Osteoblast (primary cell): Measurements from ENCODE around the gene NFKB1. TPM values are rescaled to one million over a fixed set of nuclear protein-coding genes. Genes with fewer than 3 reads are reported as not detected.

Experiments
- DNase-seq: peaks from one replicate; pipeline ENCODE4 v3.0.0; 2011; ENCODE audit warnings: low spot score, mixed read lengths; ENCODE audit not compliant: insufficient read length; ENCODE audit errors: missing footprints
- H2AFZ ChIP-seq: 2 replicates; pipeline ENCODE4 v1.6.0; 2011; ENCODE audit warnings: mild to moderate bottlenecking, low read length
- H3K27ac ChIP-seq: 2 replicates; pipeline ENCODE4 v1.5.1; 2011; ENCODE audit warnings: mild to moderate bottlenecking, low read depth, low read length, moderate library complexity
- H3K27me3 ChIP-seq: 2 replicates; pipeline ENCODE4 v1.6.0; 2012; ENCODE audit warnings: mild to moderate bottlenecking, control low read depth, inconsistent platforms, low read length, moderate library complexity; ENCODE audit not compliant: insufficient read depth
- H3K36me3 ChIP-seq: 2 replicates; pipeline ENCODE4 v1.5.1; 2011; ENCODE audit warnings: mild to moderate bottlenecking, low read length, control low read depth, moderate library complexity; ENCODE audit not compliant: insufficient read depth
- H3K4me1 ChIP-seq: 2 replicates; pipeline ENCODE4 v1.5.1; 2011; ENCODE audit warnings: mild to moderate bottlenecking, low read length, control low read depth, moderate library complexity; ENCODE audit not compliant: insufficient read depth
- H3K4me2 ChIP-seq: 2 replicates; pipeline ENCODE4 v1.6.0; 2011; ENCODE audit warnings: mild to moderate bottlenecking, low read length; ENCODE audit not compliant: insufficient read depth
- H3K4me3 ChIP-seq: fragments of 200-600 bp; sonication (generic); 3 replicates; pipeline ENCODE4 v1.5.1; 2012; ENCODE audit warnings: mild to moderate bottlenecking, low read length, inconsistent platforms; ENCODE audit not compliant: insufficient read depth
- H3K79me2 ChIP-seq: 2 replicates; pipeline ENCODE4 v1.6.0; 2012; ENCODE audit warnings: mild to moderate bottlenecking, low read length, control low read depth, inconsistent platforms; ENCODE audit not compliant: insufficient read depth
- H3K9me3 ChIP-seq: 2 replicates; pipeline ENCODE4 v1.5.1; 2011; ENCODE audit warnings: low read depth, low read length, control low read depth
- H4K20me1 ChIP-seq: 2 replicates; pipeline ENCODE4 v1.6.0; 2012; ENCODE audit warnings: mild to moderate bottlenecking, low read length, control low read depth; ENCODE audit not compliant: insufficient read depth
- CTCF ChIP-seq: IDR thresholded peaks from 2 replicates; pipeline ENCODE4 v1.5.1; 2011; ENCODE audit warnings: mild to moderate bottlenecking, low read depth, low read length, moderate library complexity; ENCODE audit errors: extremely low read depth
- total RNA-seq: library from RNA; depleted of rRNA; stranded (reverse); fragments of >200 nt; gene quantifications from 2 replicates; pipeline ENCODE4 v1.2.3, GENCODE V29; 2012

Gene NFKB1
- total RNA-seq, 1 donor = 27.1 TPM

- no peak for DNase-seq
- Histone ChIP-seq H3K9me3 (no peaks in the 10 kb centered on the region), H3K4me3 (no peak overlapping the region), H3K27ac (no peak overlapping the region), H4K20me1 (no peaks in the 10 kb centered on the region), H3K4me1 (no peaks in the 10 kb centered on the region), H3K36me3 (no peaks in the 10 kb centered on the region), H3K79me2 (no peaks in the 10 kb centered on the region), H3K4me2 (no peak overlapping the region), H2AFZ (no peak overlapping the region), H3K27me3 (peaks cover 6% of the 10 kb centered on the region)
- TF ChIP-seq CTCF = no peak
Measured at GRCh38 chr4:102454268-102454667, 46.9 kb upstream of the NFKB1 start.

DNA sequence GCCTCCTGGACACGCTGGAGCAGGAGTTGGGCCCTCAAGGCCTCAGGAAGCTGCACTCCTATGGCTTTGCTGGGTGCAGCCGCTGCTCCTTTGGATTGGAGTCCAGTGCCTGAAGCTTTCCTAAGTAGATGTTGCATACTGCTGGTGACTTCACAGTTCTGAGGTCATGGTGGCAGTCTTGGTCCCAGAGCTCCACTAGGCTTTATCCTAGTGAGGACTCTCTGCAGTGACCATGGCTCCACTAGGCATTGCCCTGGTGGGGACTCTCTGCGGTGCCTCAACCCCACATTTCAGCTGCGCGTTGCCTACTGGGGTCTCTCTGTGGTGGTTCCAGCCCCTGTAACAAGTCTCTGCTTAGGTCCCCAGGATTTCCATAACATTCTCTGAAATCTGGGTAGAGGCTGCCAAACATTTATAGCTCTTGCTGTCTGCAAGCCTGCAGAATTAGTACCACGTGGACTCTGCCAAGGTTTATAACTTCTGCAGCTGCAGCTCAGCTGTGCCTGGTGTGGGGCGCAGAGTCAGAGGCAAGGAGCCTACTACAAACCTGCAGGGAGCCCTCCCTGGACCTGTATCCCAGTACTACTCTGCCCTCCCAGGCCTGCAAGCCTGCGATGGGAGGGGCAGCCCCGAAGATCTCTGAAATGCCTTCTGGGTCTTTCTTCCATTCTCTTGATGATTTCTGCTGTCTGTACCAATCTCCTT is 46.0 kb upstream of the NFKB1 start:
- no peak for TF ChIP-seq CTCF
- Histone ChIP-seq H3K4me2 (no peak overlapping the region), H2AFZ (no peak overlapping the region), H3K9me3 (no peaks in the 10 kb centered on the region), H3K79me2 (no peaks in the 10 kb centered on the region), H3K36me3 (no peaks in the 10 kb centered on the region), H3K27ac (no peak overlapping the region), H4K20me1 (no peaks in the 10 kb centered on the region), H3K27me3 (peaks cover 6% of the 10 kb centered on the region), H3K4me3 (no peak overlapping the region), H3K4me1 (no peaks in the 10 kb centered on the region)
- no peak for DNase-seq

DNA sequence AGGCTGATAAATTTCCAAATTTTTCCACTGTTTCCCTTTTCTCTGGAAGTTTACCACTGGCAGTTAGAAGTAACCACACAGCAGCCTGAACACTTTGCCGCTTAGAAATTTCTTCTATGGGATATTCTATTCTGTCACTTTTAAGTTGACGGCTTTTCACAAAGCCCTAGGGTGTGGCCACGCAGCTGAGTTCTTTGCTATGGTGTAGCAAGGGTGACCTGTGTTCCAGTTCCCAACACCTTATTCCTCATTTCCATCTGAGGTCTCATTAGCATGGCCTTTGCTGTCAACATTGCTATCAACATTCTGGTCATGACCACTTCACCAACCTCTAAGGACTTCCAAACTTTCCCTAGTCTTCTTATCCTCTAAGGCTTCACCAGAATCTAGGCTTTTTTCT is 45.4 kb upstream of the NFKB1 start:
- no peak overlapping the region for H2AFZ ChIP-seq
- H3K27me3 ChIP-seq = peaks cover 6% of the 10 kb centered on the region
- no peaks in the 10 kb centered on the region for H3K36me3 ChIP-seq
- DNase-seq = no peak
- H3K4me2 ChIP-seq = no peak overlapping the region
- no peaks in the 10 kb centered on the region for H3K9me3 ChIP-seq
- H3K4me3 ChIP-seq = no peak overlapping the region
- no peaks in the 10 kb centered on the region for H3K79me2 ChIP-seq
- no peak overlapping the region for H3K27ac ChIP-seq
- no peaks in the 10 kb centered on the region for H4K20me1 ChIP-seq
- no peak for TF ChIP-seq CTCF
- H3K4me1 ChIP-seq = no peaks in the 10 kb centered on the region

DNA sequence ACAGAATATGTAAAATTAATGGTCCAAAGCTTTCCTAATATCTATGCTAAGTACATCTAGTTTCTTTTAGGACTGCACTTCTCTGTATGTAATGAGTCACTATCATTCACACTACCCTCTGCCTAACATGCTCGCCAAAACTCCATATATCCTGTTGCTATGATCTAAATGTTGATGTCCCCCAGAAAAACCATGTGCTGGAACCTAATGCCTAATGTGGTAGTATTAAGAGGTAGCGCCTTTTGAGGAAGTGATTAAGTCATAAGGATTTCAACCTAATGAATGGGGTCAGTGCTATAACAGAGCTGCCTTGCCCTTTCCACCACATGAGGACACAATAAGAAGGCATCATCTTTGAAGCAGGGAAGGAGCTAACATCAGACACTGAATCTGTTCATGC is 34.9 kb upstream of the NFKB1 start:
- Histone ChIP-seq H3K27me3 (peaks cover 18% of the 10 kb centered on the region), H3K36me3 (no peaks in the 10 kb centered on the region), H3K4me2 (no peak overlapping the region), H3K79me2 (no peaks in the 10 kb centered on the region), H2AFZ (no peak overlapping the region), H3K27ac (no peak overlapping the region), H3K4me3 (no peak overlapping the region), H4K20me1 (no peaks in the 10 kb centered on the region), H3K9me3 (peaks cover 3% of the 10 kb centered on the region), H3K4me1 (no peaks in the 10 kb centered on the region)
- DNase-seq = no peak
- TF ChIP-seq CTCF = no peak
